B cell (primary cell): Measurements from ENCODE around the gene ELF4. TPM values are rescaled to one million over a fixed set of nuclear protein-coding genes. Genes with fewer than 3 reads are reported as not detected.

Experiments
- ATAC-seq: fragments of 200-7000 bp; cut with Tn5 transposase; one replicate; pipeline ENCODE4 v1.10.0; 2021; ENCODE audit warnings: low read depth, mild to moderate bottlenecking, moderate number of reproducible peaks, moderate library complexity
- CTCF ChIA-PET: fragments of 350-600 bp; sonication (Branson Sonifier 250); formaldehyde crosslinking; loops from one replicate; lab custom pipeline; 2021; ENCODE audit warnings: antibody characterized with exemption, inconsistent platforms; lab: Charles Lee
- POLR2A ChIA-PET: fragments of 350-600 bp; sonication (Branson Sonifier 250); formaldehyde crosslinking; loops from one replicate; lab custom pipeline; 2021; ENCODE audit warnings: antibody characterized with exemption; lab: Charles Lee
- DNase-seq: peaks from one replicate; pipeline ENCODE4 v3.0.0; 2013
- H2AFZ ChIP-seq: 2 replicates; pipeline ENCODE4 v1.6.1; 2012; ENCODE audit warnings: mild to moderate bottlenecking, low read depth, low read length; ENCODE audit not compliant: insufficient read depth, poor library complexity, severe bottlenecking
- H3K27ac ChIP-seq, 2 donors: 1 replicate in 1 of 2; 2 replicates in 1 of 2; pipeline ENCODE4 v1.5.1; 2012 to 2013; ENCODE audit warnings: low read length in 2 of 2, mild to moderate bottlenecking in 2 of 2, moderate library complexity in 1 of 2
- H3K27me3 ChIP-seq, 4 experiments: fragments of 200-600 bp in 1 of 4; sonication (generic) in 1 of 4; replicated peaks in 1 of 4; 1 replicate in 2 of 4; 2 replicates in 2 of 4; pipeline versions ENCODE4 v1.6.1 to v1.7.0; 2013 to 2016; ENCODE audit warnings: low read length in 3 of 4, mild to moderate bottlenecking in 2 of 4, mixed read lengths in 1 of 4, moderate library complexity in 1 of 4; ENCODE audit not compliant: insufficient read depth in 4 of 4, control insufficient read depth in 3 of 4; ENCODE audit errors: control extremely low read depth in 1 of 4
- H3K36me3 ChIP-seq, 2 experiments: replicated peaks in 1 of 2; 1 replicate in 1 of 2; 2 replicates in 1 of 2; pipeline versions ENCODE4 v1.6.1 to v1.7.1; 2013; ENCODE audit warnings: low read length in 1 of 2; ENCODE audit not compliant: insufficient read depth in 2 of 2, control insufficient read depth in 1 of 2; ENCODE audit errors: control extremely low read depth in 1 of 2, extremely low read depth in 1 of 2
- H3K4me1 ChIP-seq, 2 donors: fragments of 200-600 bp in 1 of 2; sonication (generic) in 1 of 2; 1 replicate in 1 of 2; 2 replicates in 1 of 2; pipeline versions ENCODE4 v1.5.1 to v1.6.1; 2013 to 2017; ENCODE audit warnings: low read length in 2 of 2; ENCODE audit not compliant: control insufficient read depth in 2 of 2, insufficient read depth in 2 of 2
- H3K4me2 ChIP-seq: replicated peaks from 2 replicates; pipeline ENCODE3; 2012; ENCODE audit warnings: mild to moderate bottlenecking, low read depth, low read length; ENCODE audit not compliant: poor library complexity, severe bottlenecking
- H3K4me3 ChIP-seq, 5 experiments: fragments of 200-600 bp in 1 of 5; sonication (generic) in 1 of 5; 1 replicate in 3 of 5; 2 replicates in 2 of 5; pipeline versions ENCODE4 v1.5.1 to v1.7.0; 2011 to 2016; ENCODE audit warnings: low read length in 4 of 5, mild to moderate bottlenecking in 4 of 5, low read depth in 2 of 5, control low read depth in 1 of 5, moderate library complexity in 1 of 5; ENCODE audit not compliant: insufficient read depth in 1 of 5; ENCODE audit errors: control extremely low read depth in 1 of 5, extremely low read depth in 1 of 5
- H3K79me2 ChIP-seq: fragments of 200-600 bp; sonication (generic); one replicate; pipeline ENCODE4 v1.6.0; 2016; ENCODE audit warnings: low read length; ENCODE audit not compliant: control insufficient read depth, insufficient read depth
- H3K9ac ChIP-seq: fragments of 200-600 bp; sonication (generic); 2 replicates; pipeline ENCODE4 v1.6.1; 2017; ENCODE audit warnings: mild to moderate bottlenecking, low read length, moderate library complexity
- H3K9me3 ChIP-seq, 3 donors: one replicate each; pipeline versions ENCODE4 v1.6.1 to v1.7.1; 2013; ENCODE audit warnings: low read length in 2 of 3; ENCODE audit not compliant: control insufficient read depth in 2 of 3, insufficient read depth in 1 of 3; ENCODE audit errors: control extremely low read depth in 1 of 3
- H4K20me1 ChIP-seq: 2 replicates; pipeline ENCODE4 v1.6.0; 2012; ENCODE audit warnings: mild to moderate bottlenecking, low read length; ENCODE audit not compliant: insufficient read depth, control insufficient read depth, poor library complexity, severe bottlenecking
- H3K27ac Mint-ChIP-seq: one replicate; pipeline ENCODE4 v1.8.0; 2021; ENCODE audit warnings: mixed read lengths
- H3K27me3 Mint-ChIP-seq: one replicate; pipeline ENCODE4 v1.8.0; 2021; ENCODE audit warnings: mixed read lengths
- H3K4me1 Mint-ChIP-seq: one replicate; pipeline ENCODE4 v1.8.0; 2021; ENCODE audit warnings: mixed read lengths
- H3K4me3 Mint-ChIP-seq: one replicate; pipeline ENCODE4 v1.8.0; 2021; ENCODE audit warnings: mixed read lengths
- H3K9me3 Mint-ChIP-seq: one replicate; pipeline ENCODE4 v1.8.0; 2022; ENCODE audit warnings: mixed read lengths; ENCODE audit not compliant: insufficient read depth
- EZH2 ChIP-seq: IDR thresholded peaks from 2 replicates; pipeline ENCODE4 v1.6.1; 2012; ENCODE audit warnings: borderline replicate concordance, low read depth, mild to moderate bottlenecking, moderate library complexity, low read length; ENCODE audit not compliant: insufficient read depth, poor library complexity, severe bottlenecking
- WGBS: methylation state at CpG from one replicate; pipeline ENCODE4 v1.1.5; 2013; ENCODE audit warnings: missing lambda C conversion rate; ENCODE audit not compliant: insufficient coverage; 5-methylcytosine and 5-hydroxymethylcytosine counted together
- intact Hi-C: fragments of 100-400 bp; cut with micrococcal nuclease; formaldehyde crosslinking; loops from one replicate; pipeline ENCODE4 v1.10.0; 2022
- polyA plus RNA-seq: library from polyadenylated mRNA; depleted of rRNA; stranded (reverse); fragments of >200 nt; gene quantifications from 2 replicates; pipeline ENCODE4 v1.2.3, GENCODE V29; 2012
- total RNA-seq, 2 donors: library from RNA; stranded (reverse); fragments of 120-200 nt in 1 of 2; gene quantifications; 1 replicate in 1 of 2; 2 replicates in 1 of 2; pipeline versions ENCODE4 v1.2.3 to v1.2.4, GENCODE V29; 2013 to 2022
- TF ChIP-seq, protein P1 (sequence below): fragments of 200-600 bp; IDR thresholded peaks from one replicate; pipeline ENCODE4 v1.8.0; 2022; ENCODE audit warnings: antibody characterized with exemption, mild to moderate bottlenecking

Gene ELF4
- total and polyA plus RNA-seq, 2 donors (not counting 1 experiment from before 2014, with no cell fraction given) = 24.7 to 26.3 TPM

GRCh38 chrX:130109429-130110378 is 593 bp downstream of the ELF4 start:
- Histone ChIP-seq H3K79me2 (peaks cover 55% of the 10 kb centered on the region), H4K20me1 (peaks cover 33% of the 10 kb centered on the region), H3K4me2 (peak overlapping the region; percentile 81), H3K9ac (peak overlapping the region; percentile 69), H2AFZ (peak overlapping the region; percentile 46), H3K36me3 (no peaks in the 10 kb centered on the region), H3K4me3 (peak overlapping the region; percentile 47 to 72 (median 67)), H3K27me3 (no peaks in the 10 kb centered on the region), H3K4me1 (peaks cover 18 to 27% of the 10 kb centered on the region in 2 donors), H3K9me3 (no peaks in the 10 kb centered on the region), H3K27ac (peak overlapping the region; percentile 54 to 86)
- intact Hi-C loops = loop anchor here (1.0 to 2.0 kb wide), 3 partner anchors 11 to 27 kb away; no protein-coding TSS in a partner anchor
- peak overlapping the region; percentile 94 for H3K4me3 Mint-ChIP-seq
- peak overlapping the region; percentile 93 for H3K27ac Mint-ChIP-seq
- ChIA-PET CTCF (interaction anchor here (1.0 to 2.2 kb wide), 7 partner anchors 11 to 83 kb away, joined by 3 to 16 read pairs (median 5); no protein-coding TSS in a partner anchor), POLR2A (interaction anchor here (0.8 to 1.7 kb wide), 6 partner anchors 15 to 62 kb away, joined by 3 to 8 read pairs (median 4); no protein-coding TSS in a partner anchor)
- H3K4me1 Mint-ChIP-seq = peaks cover 34% of the 10 kb centered on the region
- ATAC-seq (peak; percentile 12), DNase-seq (peak; percentile 35)
- H3K27me3 Mint-ChIP-seq = no peaks in the 10 kb centered on the region
- WGBS = 1% methylated on average over 74 of the region's 81 CpGs
- no peaks in the 10 kb centered on the region for H3K9me3 Mint-ChIP-seq
- no peak for TF ChIP-seq EZH2
- TF ChIP-seq, protein P1, sequence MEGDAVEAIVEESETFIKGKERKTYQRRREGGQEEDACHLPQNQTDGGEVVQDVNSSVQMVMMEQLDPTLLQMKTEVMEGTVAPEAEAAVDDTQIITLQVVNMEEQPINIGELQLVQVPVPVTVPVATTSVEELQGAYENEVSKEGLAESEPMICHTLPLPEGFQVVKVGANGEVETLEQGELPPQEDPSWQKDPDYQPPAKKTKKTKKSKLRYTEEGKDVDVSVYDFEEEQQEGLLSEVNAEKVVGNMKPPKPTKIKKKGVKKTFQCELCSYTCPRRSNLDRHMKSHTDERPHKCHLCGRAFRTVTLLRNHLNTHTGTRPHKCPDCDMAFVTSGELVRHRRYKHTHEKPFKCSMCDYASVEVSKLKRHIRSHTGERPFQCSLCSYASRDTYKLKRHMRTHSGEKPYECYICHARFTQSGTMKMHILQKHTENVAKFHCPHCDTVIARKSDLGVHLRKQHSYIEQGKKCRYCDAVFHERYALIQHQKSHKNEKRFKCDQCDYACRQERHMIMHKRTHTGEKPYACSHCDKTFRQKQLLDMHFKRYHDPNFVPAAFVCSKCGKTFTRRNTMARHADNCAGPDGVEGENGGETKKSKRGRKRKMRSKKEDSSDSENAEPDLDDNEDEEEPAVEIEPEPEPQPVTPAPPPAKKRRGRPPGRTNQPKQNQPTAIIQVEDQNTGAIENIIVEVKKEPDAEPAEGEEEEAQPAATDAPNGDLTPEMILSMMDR = no peak
